Panc1 (cell line): ENCODE data around the gene CARD10. TPM values are rescaled to one million over a fixed set of nuclear protein-coding genes. Genes with fewer than 3 reads are reported as not detected.

Experiments
- ATAC-seq: fragments of 200-7000 bp; cut with Tn5 transposase; 2 replicates; pipeline ENCODE4 v1.9.1; 2020; ENCODE audit warnings: mild to moderate bottlenecking, moderate library complexity
- BruUV-seq: library from RNA; stranded (reverse); fragments of 400-500 nt; replicated peaks from 2 replicates; lab custom pipeline; 2021; lab: Mats Ljungman, UMichigan
- CTCF ChIA-PET: fragments of 300-600 bp; sonication (Branson Sonifier 250); formaldehyde crosslinking; loops from one replicate; lab custom pipeline; 2022; ENCODE audit warnings: antibody characterized with exemption; lab: Charles Lee
- POLR2A ChIA-PET: fragments of 300-600 bp; sonication (Branson Sonifier 250); formaldehyde crosslinking; loops from one replicate; lab custom pipeline; 2022; ENCODE audit warnings: antibody characterized with exemption; lab: Charles Lee
- DNase-seq: peaks from one replicate; pipeline ENCODE4 v3.0.0-alpha.2; 2010; ENCODE audit warnings: low read depth, low spot score
- H3K27ac ChIP-seq: 2 replicates; pipeline ENCODE4 v1.5.1; 2011; ENCODE audit warnings: mild to moderate bottlenecking, low read length, inconsistent platforms
- H3K27me3 ChIP-seq: fragments of 200-500 bp; sonication (Bioruptor generic); 2 replicates; pipeline ENCODE4 v1.6.0; 2014; ENCODE audit warnings: low read length, inconsistent platforms; ENCODE audit not compliant: control insufficient read depth, insufficient read depth
- H3K36me3 ChIP-seq: fragments of 200-500 bp; sonication (Bioruptor generic); 2 replicates; pipeline ENCODE4 v1.5.1; 2014; ENCODE audit warnings: inconsistent platforms, mild to moderate bottlenecking, low read length, moderate library complexity; ENCODE audit not compliant: control insufficient read depth, insufficient read depth
- H3K4me1 ChIP-seq: 2 replicates; pipeline ENCODE4 v1.5.1; 2011; ENCODE audit warnings: inconsistent platforms, mild to moderate bottlenecking, low read length, moderate library complexity; ENCODE audit not compliant: control insufficient read depth, insufficient read depth
- H3K4me3 ChIP-seq, 2 experiments: 2 replicates each; pipeline ENCODE4 v1.5.1; 2011 to 2012; ENCODE audit warnings: low read depth in 2 of 2, low read length in 2 of 2, mild to moderate bottlenecking in 2 of 2, inconsistent platforms in 1 of 2, moderate library complexity in 1 of 2
- H3K9me3 ChIP-seq: fragments of 200-500 bp; sonication (Bioruptor generic); 2 replicates; pipeline ENCODE4 v1.5.1; 2014; ENCODE audit warnings: low read depth, mild to moderate bottlenecking, inconsistent platforms, low read length, moderate library complexity; ENCODE audit not compliant: control insufficient read depth, insufficient read depth
- CTCF ChIP-seq: fragments of 450-650 bp; IDR thresholded peaks from 2 replicates; pipeline ENCODE4 v1.5.1; 2017; ENCODE audit warnings: mild to moderate bottlenecking
- POLR2AphosphoS5 ChIP-seq: IDR thresholded peaks from 2 replicates; pipeline ENCODE4 v1.6.1; 2012; ENCODE audit warnings: mild to moderate bottlenecking, low read depth, low read length, moderate library complexity
- REST ChIP-seq, 2 experiments: IDR thresholded peaks; 2 replicates each; pipeline ENCODE4 v1.6.1; 2011 to 2012; ENCODE audit warnings: low read depth in 2 of 2, control low read depth in 1 of 2, low read length in 1 of 2, mild to moderate bottlenecking in 1 of 2, moderate library complexity in 1 of 2; ENCODE audit not compliant: insufficient read depth in 1 of 2
- SIN3A ChIP-seq: IDR thresholded peaks from 2 replicates; pipeline ENCODE4 v1.6.1; 2012; ENCODE audit warnings: low read depth, mild to moderate bottlenecking, low read length, moderate library complexity, borderline replicate concordance; ENCODE audit not compliant: insufficient read depth
- TCF7L2 ChIP-seq: IDR thresholded peaks from 2 replicates; pipeline ENCODE4 v1.6.1; 2011; ENCODE audit warnings: mild to moderate bottlenecking, low read depth, low read length, inconsistent platforms
- in situ Hi-C: cut with HindIII; loops from 2 replicates; pipeline ENCODE4 v1.10.0; 2016; ENCODE audit warnings: low sequenced_read_pairs, low pct_unique_long_range_greater_than_20kb
- intact Hi-C: fragments of 100-400 bp; cut with micrococcal nuclease; formaldehyde crosslinking; loops from one replicate; pipeline ENCODE4 v1.10.0; 2022; ENCODE audit not compliant: unreplicated experiment
- total RNA-seq: library from RNA; stranded (reverse); gene quantifications from one replicate; pipeline ENCODE4 v1.2.1, GENCODE V29; 2021; ENCODE audit not compliant: unreplicated experiment

The CARD10 gene
- total RNA-seq, 1 experiment from 2014 or later: 43.1 TPM

- ATAC-seq (no peak), DNase-seq (no peak)
- TF ChIP-seq TCF7L2 (no peak), POLR2AphosphoS5 (no peak), SIN3A (no peak), REST (IDR thresholded peaks at IDR 0.05; ENCODE audit: insufficient read depth in 1 of 2, low read depth in 2 of 2, low read length in 1 of 2) (no peak), CTCF (no peak)
- no TSS peak for BruUV-seq
- Histone ChIP-seq H3K4me3 (no peak overlapping the region), H3K36me3 (no peaks in the 10 kb centered on the region; the same call in 1 of the 2 replicates), H3K27ac (no peak overlapping the region), H3K9me3 (no peaks in the 10 kb centered on the region), H3K27me3 (no peaks in the 10 kb centered on the region), H3K4me1 (peaks cover 22% of the 10 kb centered on the region)
- intact Hi-C loops (no loop called here), in situ Hi-C loops (no loop called here)
- ChIA-PET POLR2A (no interaction called here), CTCF (no interaction called here)
Observed at GRCh38 chr22:37521236-37521739, 2.1 kb upstream of the CARD10 start.

- ATAC-seq (no peak), DNase-seq (no peak)
- Histone ChIP-seq H3K27me3 (no peaks in the 10 kb centered on the region), H3K36me3 (no peaks in the 10 kb centered on the region; the same call in 1 of the 2 replicates), H3K27ac (no peak overlapping the region), H3K9me3 (no peaks in the 10 kb centered on the region), H3K4me1 (peaks cover 26% of the 10 kb centered on the region), H3K4me3 (no peak overlapping the region)
- CTCF ChIA-PET: no interaction called here
- no peak for TF ChIP-seq SIN3A
- no peak for TF ChIP-seq REST (IDR thresholded peaks at IDR 0.05; ENCODE audit: insufficient read depth in 1 of 2, low read depth in 2 of 2, low read length in 1 of 2)
- TF ChIP-seq TCF7L2: no peak
- no peak for TF ChIP-seq POLR2AphosphoS5
- no peak for TF ChIP-seq CTCF
- in situ Hi-C loops (no loop called here), intact Hi-C loops (no loop called here)
- POLR2A ChIA-PET: no interaction called here
- no TSS peak for BruUV-seq
Observed at GRCh38 chr22:37520776-37521191, 1.6 kb upstream of the CARD10 start.
